ENCODE data around the gene TMCC2.

Gene TMCC2

GRCh38 chr1:205239078-205239477, 11.3 kb downstream of the TMCC2 start:
- no peak for DNase-seq (ENCODE audit: low read depth in 2 of 2, low spot score in 1 of 2)

DNA sequence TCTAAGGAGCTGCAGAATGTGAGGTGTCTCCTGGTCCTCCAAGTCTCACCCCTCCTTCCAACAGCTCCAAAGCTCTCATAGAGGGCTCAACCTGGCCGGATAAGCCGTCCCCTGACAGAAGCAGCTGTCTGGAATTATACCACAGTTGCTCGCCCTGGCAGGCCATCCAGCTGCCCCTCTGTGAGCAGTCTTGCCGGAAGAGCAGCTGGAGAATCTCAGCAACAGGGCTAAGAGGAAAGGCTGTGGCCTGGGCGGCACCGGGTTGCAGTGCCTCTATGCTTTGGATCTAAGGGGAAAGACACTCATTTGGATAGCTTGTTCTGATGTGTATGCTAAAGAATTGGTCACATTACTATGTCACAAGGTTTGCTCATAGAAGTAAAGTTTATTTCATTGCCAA, 12.4 kb downstream of the TMCC2 start:
- no peak for DNase-seq (ENCODE audit: low read depth in 2 of 2, low spot score in 1 of 2)

GRCh38 chr1:205240569-205240968, 12.8 kb downstream of the TMCC2 start:
- DNase-seq (ENCODE audit: low read depth in 2 of 2, low spot score in 1 of 2) = no peak

DNA sequence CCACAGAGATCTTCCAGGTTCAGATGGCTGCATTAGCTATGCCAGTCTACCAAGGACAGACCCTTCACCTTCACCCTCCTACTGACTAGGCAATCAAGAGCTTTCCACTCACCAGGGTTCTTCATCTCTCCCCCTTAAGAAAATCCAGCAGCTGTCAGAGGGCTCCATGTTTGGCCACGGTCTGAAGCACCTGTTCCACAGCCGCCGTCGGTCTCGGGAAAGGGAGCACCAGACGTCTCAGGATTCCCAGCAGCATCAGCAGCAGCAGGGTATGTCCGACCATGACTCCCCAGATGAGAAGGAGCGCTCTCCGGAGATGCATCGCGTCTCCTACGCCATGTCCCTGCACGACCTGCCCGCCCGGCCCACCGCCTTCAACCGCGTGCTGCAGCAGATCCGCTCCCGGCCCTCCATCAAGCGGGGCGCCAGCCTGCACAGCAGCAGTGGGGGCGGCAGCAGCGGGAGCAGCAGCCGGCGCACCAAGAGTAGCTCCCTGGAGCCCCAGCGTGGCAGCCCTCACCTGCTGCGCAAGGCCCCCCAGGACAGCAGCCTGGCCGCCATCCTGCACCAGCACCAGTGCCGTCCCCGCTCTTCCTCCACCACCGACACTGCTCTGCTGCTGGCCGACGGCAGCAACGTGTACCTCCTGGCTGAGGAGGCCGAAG, 13.8 kb downstream of the TMCC2 start:
- DNase-seq (ENCODE audit: low read depth in 2 of 2, low spot score in 1 of 2) = no peak

- DNase-seq (ENCODE audit: low read depth in 2 of 2, low spot score in 1 of 2) = no peak
Observed at GRCh38 chr1:205243350-205244191, 15.8 kb downstream of the TMCC2 start.

GRCh38 chr1:205244384-205244783, 16.6 kb downstream of the TMCC2 start:
- DNase-seq (ENCODE audit: low read depth in 2 of 2, low spot score in 1 of 2) = no peak

DNA sequence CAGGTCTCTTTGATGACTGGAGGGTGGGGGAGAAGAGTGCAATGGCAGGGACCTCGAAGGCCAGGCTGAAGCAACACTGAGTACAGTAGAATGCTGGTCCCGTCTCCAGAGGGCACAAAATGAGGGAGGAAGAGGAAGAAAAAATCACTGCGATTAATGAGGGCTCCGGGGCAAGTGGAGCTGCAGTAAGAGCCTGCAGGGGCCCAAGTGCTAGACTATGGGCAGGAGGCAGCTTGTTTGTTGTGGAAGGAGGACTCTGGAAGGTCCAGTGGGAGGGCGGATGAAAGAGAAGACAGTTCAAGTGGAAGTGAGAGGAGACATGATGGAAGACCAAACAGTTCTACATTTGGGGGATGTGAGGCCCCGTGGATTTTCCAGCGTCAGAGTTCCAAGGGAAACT, 17.4 kb downstream of the TMCC2 start:
- no peak for DNase-seq (ENCODE audit: low read depth in 2 of 2, low spot score in 1 of 2)

GRCh38 chr1:205246351-205247119, 18.8 kb downstream of the TMCC2 start:
- no peak for DNase-seq (ENCODE audit: low read depth in 2 of 2, low spot score in 1 of 2)

- DNase-seq (ENCODE audit: low read depth in 2 of 2, low spot score in 1 of 2) = no peak
Observed at GRCh38 chr1:205247130-205247921, 19.6 kb downstream of the TMCC2 start.

- DNase-seq (ENCODE audit: low read depth in 2 of 2, low spot score in 1 of 2) = no peak
Observed at GRCh38 chr1:205248793-205249601, 21.3 kb downstream of the TMCC2 start.

- DNase-seq (ENCODE audit: low read depth in 2 of 2, low spot score in 1 of 2) = no peak
Observed at GRCh38 chr1:205249651-205250050, 21.9 kb downstream of the TMCC2 start.

DNA sequence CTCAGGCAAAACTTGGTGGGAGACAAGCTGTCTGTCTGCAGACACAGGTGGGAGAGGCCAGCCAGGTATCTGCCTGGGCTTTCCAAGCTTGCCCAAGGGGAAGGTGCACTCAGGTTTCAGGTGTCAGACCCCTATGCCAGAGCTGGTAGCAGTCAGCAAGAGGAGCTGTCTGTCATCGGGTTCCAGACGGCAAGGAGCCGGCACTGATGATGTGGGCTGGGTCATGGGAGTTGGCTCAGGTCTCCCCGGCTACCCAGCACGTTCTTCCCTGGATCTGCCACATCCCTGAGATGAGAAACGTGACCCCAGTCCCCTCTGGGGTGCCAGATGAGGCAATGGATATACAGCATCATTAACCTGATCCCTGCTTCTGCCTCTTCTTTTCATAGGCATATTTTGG, 23.0 kb downstream of the TMCC2 start:
- DNase-seq (ENCODE audit: low read depth in 2 of 2, low spot score in 1 of 2) = no peak

DNA sequence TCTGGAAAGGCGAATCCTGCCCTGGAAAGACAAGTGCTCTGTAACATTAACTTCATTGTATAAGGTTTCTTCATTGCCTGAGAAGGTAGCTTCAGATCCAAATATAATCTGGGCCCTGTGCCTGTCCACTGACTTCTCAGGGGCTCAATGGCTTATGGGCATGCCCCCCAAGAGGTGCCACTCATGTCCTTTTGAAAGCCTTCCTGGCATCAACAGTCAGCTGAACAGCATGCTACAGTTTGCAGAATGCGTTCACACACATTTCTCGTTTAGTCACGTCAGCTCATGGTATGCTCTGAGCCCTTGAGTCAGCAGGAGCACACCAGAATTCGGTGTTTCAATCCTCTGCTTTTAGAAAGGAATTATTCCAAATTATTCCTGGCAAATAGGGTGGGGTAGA, 23.8 kb downstream of the TMCC2 start:
- no peak for DNase-seq (ENCODE audit: low read depth in 2 of 2, low spot score in 1 of 2)

DNA sequence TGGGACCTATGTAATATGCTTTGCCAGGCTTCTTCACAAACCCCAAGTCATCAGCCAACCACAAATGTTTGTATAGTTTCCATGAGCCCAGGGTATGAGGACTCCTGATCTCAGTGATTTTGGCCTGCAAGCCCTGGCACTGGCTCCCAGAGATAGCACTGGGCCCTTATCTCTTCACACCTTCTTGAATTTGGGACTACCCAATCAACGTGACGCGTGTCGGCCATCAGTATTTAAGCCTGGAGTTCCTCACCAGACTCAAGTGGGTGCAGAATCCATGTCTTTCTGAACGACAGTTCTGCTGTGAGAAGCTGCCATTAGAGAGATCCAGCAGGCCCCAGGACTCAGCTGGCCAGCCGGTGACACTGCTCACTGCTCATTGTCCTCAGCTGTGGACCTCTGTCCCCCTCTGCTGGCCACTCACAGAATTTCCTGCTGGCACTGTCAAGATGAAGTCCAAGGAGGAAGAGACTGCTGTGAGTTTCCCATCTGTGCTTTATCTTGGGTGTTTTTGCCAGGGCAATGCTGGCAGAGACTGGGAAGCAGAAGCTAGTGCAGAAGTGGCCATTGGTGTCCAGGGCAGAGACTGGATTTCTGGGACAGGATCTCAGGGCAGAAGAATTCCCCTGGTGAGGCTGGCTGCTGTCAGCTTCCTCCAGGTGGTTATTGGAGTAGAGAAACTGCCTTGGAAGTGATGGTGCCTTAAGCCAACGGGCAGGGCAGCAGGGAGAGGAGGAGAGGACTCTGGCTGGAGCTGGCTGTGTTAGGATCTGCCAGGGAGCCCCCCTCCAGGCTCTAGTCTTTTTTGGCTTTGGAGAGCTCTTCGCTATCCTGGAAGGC, 28.4 kb downstream of the TMCC2 start:
- peak; percentile 72 to 79 for DNase-seq (ENCODE audit: low read depth in 2 of 2, low spot score in 1 of 2)

GRCh38 chr1:205256951-205257625, 29.3 kb downstream of the TMCC2 start:
- DNase-seq (ENCODE audit: low read depth in 2 of 2, low spot score in 1 of 2) = no peak

DNA sequence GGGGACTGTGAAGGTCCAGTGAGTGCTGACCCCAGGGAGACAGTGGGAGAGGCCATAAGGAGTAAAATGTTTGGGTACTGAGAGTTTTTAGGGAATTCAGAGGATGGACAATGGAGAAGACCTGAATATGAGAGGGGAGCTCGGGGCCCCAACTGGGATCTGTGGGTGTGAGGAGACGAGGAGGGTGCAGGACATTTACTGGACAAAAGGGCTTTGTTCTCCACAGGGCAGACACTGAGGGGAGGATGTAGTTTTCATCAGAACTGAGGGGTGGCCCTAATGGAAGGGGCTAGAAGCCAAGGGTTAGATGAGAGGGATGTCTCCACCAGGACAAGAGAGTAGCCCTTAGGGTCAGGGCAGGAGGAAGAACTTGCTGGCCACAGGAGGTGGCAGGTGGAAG, 30.0 kb downstream of the TMCC2 start:
- DNase-seq (ENCODE audit: low read depth in 2 of 2, low spot score in 1 of 2) = no peak

GRCh38 chr1:205258261-205258691, 30.5 kb downstream of the TMCC2 start:
- no peak for DNase-seq (ENCODE audit: low read depth in 2 of 2, low spot score in 1 of 2)

- no peak for DNase-seq (ENCODE audit: low read depth in 2 of 2, low spot score in 1 of 2)
Observed at GRCh38 chr1:205258719-205259118, 31.0 kb downstream of the TMCC2 start.

- DNase-seq (ENCODE audit: low read depth in 2 of 2, low spot score in 1 of 2) = no peak
Observed at GRCh38 chr1:205259324-205259832, 31.6 kb downstream of the TMCC2 start.
